ENCODE results near the gene ZRANB3. TPM values are rescaled to one million over a fixed set of nuclear protein-coding genes. Genes with fewer than 3 reads are reported as not detected.

ZRANB3 gene
- polyA plus RNA-seq, 6 donors from 2014 or later: 2.6 to 6.6 (median 5.4) TPM

DNA sequence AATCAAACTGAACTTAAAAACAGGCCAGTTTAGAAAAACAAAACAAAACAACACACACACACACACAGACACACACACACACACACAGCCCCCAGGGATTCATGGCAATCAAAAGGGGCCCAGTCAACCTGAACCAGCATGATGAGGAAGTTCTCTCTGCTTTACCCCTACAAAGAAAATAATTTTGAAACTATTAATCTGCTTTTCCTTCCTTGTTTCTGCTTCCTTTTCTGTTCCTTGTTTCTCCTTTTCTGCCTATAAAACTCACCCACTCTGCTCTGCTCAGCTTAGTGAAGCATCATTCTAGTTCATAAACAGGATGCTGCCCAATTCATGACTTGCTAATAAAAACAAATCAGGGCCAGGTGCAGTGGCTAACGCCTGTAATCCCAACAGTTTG is 275.8 kb downstream of the ZRANB3 start:
- peak overlapping the region; percentile 79 to 92 (median 90) for H3K27ac Mint-ChIP-seq
- H3K4me1 Mint-ChIP-seq: peaks cover 10 to 27% (median 18%) of the 10 kb centered on the region in 3 donors
- H3K27me3 Mint-ChIP-seq: no peaks in the 10 kb centered on the region
- ATAC-seq (ENCODE audit: low read depth in 2 of 2) (peak; percentile 90 to 91), DNase-seq (peak; percentile 33)
- peak overlapping the region in 6 of 8 donors; percentile 30 to 72 (median 61) for H3K4me3 Mint-ChIP-seq
- H3K36me3 Mint-ChIP-seq: peaks cover 34 to 35% of the 10 kb centered on the region in 2 donors
- H3K9me3 Mint-ChIP-seq: peaks cover 9 to 68% (median 51%) of the 10 kb centered on the region in 7 donors

DNA sequence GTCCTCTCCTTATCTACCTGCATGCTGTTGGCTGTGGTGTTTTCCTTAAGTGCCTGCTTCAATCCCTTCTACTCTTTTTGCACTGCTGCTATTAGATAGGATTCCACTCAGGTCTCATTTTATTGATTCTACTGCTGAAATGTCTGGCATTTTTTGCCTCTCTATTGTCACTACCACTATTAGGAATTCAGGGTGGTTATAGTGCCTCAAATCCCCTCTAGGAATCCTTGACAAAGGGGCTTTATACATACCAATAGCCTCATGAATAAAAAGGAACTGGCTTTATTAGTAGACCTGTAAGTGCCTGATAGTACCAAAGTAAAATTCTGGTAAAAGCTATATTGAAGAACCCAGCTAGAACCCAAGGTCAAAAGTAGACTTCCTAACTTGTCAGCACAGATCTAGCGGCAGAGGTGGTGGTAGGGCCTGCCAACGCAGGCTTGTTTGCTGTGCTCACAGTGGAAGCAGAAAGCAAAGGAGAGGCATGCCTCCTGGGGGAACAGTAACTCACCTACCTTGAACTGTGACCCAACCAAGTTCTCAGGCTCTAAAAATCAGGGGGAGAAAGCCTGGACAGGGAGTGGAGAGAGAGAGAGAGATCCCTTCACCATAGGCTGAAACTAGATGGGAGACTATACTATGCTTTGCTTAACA is 278.1 kb downstream of the ZRANB3 start:
- no peaks in the 10 kb centered on the region for H3K27me3 Mint-ChIP-seq
- H3K36me3 Mint-ChIP-seq: peaks cover 44 to 47% of the 10 kb centered on the region in 2 donors
- ATAC-seq (ENCODE audit: low read depth in 2 of 2) (no peak), DNase-seq (no peak)
- H3K27ac Mint-ChIP-seq: peak overlapping the region in 1 of 6 donors; percentile 43
- H3K4me3 Mint-ChIP-seq: no peak overlapping the region
- peaks cover 13 to 87% (median 61%) of the 10 kb centered on the region in 7 donors for H3K9me3 Mint-ChIP-seq
- peaks cover 10 to 28% (median 18%) of the 10 kb centered on the region in 3 donors for H3K4me1 Mint-ChIP-seq

DNA sequence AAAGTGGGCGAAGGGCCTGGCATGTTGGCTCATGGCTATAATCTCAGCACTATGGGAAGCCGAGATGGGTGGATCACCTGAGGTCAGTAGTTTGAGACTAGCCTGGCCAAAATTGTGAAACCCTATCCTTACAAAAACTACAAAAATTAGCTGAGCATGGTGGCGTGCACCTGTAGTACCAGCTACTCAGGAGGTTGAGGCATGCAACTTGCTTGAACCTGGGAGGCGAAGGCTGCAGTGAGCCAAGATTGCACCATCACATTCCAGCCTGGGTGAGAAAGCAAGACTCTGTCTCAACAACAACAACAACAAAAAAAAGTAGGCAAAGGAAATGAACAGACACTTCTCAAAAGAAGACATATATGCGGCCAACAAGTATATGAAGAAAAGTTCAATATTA is 282.4 kb downstream of the ZRANB3 start:
- no peak for DNase-seq
- H3K27me3 Mint-ChIP-seq: no peaks in the 10 kb centered on the region
- ATAC-seq (ENCODE audit: low read depth in 2 of 2): no peak
- H3K9me3 Mint-ChIP-seq: peaks cover 9 to 46% (median 28%) of the 10 kb centered on the region in 7 donors
- peaks cover 36 to 43% of the 10 kb centered on the region in 2 donors for H3K36me3 Mint-ChIP-seq
- no peak overlapping the region for H3K27ac Mint-ChIP-seq
- peaks cover 0 to 5% (median 4%) of the 10 kb centered on the region in 3 donors for H3K4me1 Mint-ChIP-seq
- H3K4me3 Mint-ChIP-seq: no peak overlapping the region

DNA sequence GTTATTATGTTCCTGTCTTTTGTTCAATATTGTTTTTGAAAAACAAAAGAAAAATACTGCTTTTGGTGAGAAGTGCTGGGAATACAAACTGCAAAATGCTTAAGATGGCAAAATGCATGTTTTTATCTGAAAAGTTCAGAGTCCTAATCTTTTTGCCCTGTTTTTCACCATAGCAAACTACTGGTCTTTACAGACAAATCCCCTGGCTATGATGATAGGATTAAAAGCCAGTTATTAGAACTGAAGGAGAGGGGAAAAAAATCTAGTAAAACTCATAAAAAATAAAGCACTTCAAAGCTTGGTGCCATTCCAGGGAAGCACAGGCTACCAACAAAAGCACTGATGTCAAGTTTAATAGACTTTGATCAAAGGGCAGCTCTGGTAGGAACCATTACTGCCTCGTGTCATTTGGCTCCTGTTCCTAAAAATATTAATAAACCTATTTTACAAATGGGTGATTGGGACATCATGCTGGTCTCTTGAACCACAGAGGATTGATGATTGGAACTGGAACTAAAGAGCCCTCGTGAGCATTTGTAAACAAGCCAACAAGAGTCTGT is 284.2 kb downstream of the ZRANB3 start:
- Mint-ChIP-seq H3K36me3 (peaks cover 29 to 34% of the 10 kb centered on the region in 2 donors), H3K27ac (no peak overlapping the region), H3K4me3 (no peak overlapping the region), H3K27me3 (no peaks in the 10 kb centered on the region), H3K9me3 (peaks cover 4 to 35% (median 20%) of the 10 kb centered on the region in 7 donors), H3K4me1 (peaks cover 0 to 2% (median 0%) of the 10 kb centered on the region in 3 donors)
- no peak for DNase-seq
- ATAC-seq (ENCODE audit: low read depth in 2 of 2): no peak

DNA sequence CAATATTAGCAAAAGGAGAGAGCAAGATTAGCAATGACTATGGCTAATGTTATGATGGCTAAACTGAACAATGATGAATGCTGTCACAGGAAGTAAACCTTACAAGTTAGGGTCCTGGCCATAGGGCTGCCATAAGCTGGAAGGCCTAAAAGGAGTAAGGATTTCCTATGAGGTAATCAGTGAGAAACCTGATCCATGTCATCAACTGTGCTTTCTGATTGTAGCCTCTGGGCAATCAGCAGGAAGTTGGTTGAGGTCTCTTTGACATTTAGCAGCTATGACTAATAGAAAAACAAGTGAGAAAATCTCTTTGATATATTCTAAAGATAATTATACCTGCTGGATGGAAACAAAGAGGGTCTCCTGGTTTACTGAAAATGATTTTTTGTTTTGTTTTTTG is 285.9 kb downstream of the ZRANB3 start:
- no peak overlapping the region for H3K4me3 Mint-ChIP-seq
- peaks cover 15 to 25% of the 10 kb centered on the region in 2 donors for H3K36me3 Mint-ChIP-seq
- no peak for ATAC-seq (ENCODE audit: low read depth in 2 of 2)
- H3K27ac Mint-ChIP-seq: no peak overlapping the region
- no peaks in the 10 kb centered on the region for H3K27me3 Mint-ChIP-seq
- no peak for DNase-seq
- peaks cover 3 to 20% (median 11%) of the 10 kb centered on the region in 7 donors for H3K9me3 Mint-ChIP-seq
- H3K4me1 Mint-ChIP-seq: peaks cover 0 to 2% (median 0%) of the 10 kb centered on the region in 3 donors

DNA sequence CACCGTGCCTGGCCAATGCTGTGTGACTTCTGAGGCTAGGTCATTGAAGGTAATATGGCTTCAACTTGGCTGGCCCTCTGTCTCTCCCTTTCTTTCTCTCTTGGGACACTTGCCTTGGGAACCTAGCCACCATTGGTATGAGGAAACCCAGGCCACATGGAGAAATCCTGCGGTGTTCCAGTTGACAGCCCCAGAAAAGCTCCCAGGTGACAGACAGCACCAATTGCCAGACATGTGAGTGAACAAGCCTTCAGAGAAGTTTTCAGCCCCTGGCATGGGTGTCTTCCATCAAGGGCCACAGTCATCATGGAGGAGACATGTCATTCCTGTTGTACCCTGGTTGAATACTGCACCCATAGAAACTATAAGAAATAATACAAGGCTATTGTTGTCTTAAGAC is 292.4 kb downstream of the ZRANB3 start:
- DNase-seq (no peak), ATAC-seq (ENCODE audit: low read depth in 2 of 2) (no peak)
- peaks cover 11 to 22% of the 10 kb centered on the region in 2 donors for H3K36me3 Mint-ChIP-seq
- H3K27ac Mint-ChIP-seq: no peak overlapping the region
- H3K9me3 Mint-ChIP-seq: peaks cover 0 to 19% (median 12%) of the 10 kb centered on the region in 7 donors
- no peaks in the 10 kb centered on the region for H3K4me1 Mint-ChIP-seq
- H3K4me3 Mint-ChIP-seq: no peak overlapping the region
- no peaks in the 10 kb centered on the region for H3K27me3 Mint-ChIP-seq

DNA sequence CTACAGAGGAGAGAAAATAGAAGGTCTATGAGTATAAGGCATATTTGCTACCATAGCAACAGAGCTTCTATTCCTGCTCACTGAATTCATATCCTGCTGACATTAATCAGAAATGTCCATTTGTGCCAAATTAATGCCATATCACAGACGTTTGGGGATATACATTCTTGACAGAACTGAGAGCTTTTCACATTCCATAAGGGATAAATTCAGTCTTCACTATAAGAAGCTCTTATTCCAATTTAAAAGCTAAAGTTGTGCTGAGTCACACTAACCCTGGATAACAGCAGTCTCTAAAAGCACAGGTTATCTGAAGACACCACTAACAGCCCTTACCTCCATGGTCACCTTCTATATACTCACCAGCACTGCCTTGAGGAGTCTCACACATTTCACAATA is 300.9 kb downstream of the ZRANB3 start:
- ATAC-seq (ENCODE audit: low read depth in 2 of 2): no peak
- DNase-seq: no peak
- Mint-ChIP-seq H3K4me3 (no peak overlapping the region), H3K9me3 (peaks cover 0 to 32% (median 19%) of the 10 kb centered on the region in 7 donors), H3K36me3 (peaks cover 23 to 35% of the 10 kb centered on the region in 2 donors), H3K27me3 (no peaks in the 10 kb centered on the region), H3K27ac (no peak overlapping the region), H3K4me1 (no peaks in the 10 kb centered on the region)

DNA sequence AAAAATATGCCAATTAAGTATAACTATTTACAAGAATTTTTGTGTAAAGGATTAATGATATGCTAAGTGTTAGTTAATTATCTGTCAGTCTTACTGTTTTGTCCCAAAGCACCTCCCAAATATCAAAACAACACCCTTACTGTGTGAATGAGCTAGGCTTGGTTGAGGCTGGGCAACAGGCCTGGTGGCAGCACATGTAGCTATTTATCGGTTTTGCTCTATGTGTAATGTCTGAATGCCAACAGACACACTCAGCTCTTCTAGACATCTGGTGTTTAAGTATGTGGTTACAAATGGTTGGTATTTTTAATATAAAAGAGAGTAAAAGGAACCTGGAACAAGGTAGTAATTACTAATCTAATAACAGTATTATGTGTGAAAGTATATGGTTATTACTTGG is 303.6 kb downstream of the ZRANB3 start:
- H3K4me3 Mint-ChIP-seq: no peak overlapping the region
- ATAC-seq (ENCODE audit: low read depth in 2 of 2) (no peak), DNase-seq (no peak)
- no peaks in the 10 kb centered on the region for H3K4me1 Mint-ChIP-seq
- no peaks in the 10 kb centered on the region for H3K27me3 Mint-ChIP-seq
- peaks cover 17 to 18% of the 10 kb centered on the region in 2 donors for H3K36me3 Mint-ChIP-seq
- peaks cover 0 to 12% (median 5%) of the 10 kb centered on the region in 7 donors for H3K9me3 Mint-ChIP-seq
- no peak overlapping the region for H3K27ac Mint-ChIP-seq

DNA sequence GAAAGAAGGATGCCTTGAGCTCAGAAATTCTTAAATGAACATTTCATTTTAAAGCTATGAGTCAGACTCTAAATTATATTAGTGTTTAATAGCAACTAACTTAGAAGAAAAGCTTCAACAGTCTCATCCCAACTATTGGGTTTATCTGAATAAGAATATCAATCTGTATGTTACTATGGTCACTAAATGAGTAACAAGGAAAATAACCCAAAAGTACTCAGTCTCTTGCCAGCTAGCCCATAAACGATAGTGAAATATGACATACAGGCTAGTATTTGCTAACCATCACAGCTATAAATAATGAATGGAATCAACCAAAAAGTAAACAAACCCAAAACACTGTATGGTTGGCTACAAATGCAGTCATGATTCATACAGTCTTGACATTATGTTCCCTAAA is 304.1 kb downstream of the ZRANB3 start:
- Mint-ChIP-seq H3K36me3 (peaks cover 17 to 18% of the 10 kb centered on the region in 2 donors), H3K27me3 (no peaks in the 10 kb centered on the region), H3K4me3 (no peak overlapping the region), H3K9me3 (peaks cover 0 to 12% (median 5%) of the 10 kb centered on the region in 7 donors), H3K27ac (no peak overlapping the region), H3K4me1 (no peaks in the 10 kb centered on the region)
- DNase-seq (no peak), ATAC-seq (ENCODE audit: low read depth in 2 of 2) (no peak)

DNA sequence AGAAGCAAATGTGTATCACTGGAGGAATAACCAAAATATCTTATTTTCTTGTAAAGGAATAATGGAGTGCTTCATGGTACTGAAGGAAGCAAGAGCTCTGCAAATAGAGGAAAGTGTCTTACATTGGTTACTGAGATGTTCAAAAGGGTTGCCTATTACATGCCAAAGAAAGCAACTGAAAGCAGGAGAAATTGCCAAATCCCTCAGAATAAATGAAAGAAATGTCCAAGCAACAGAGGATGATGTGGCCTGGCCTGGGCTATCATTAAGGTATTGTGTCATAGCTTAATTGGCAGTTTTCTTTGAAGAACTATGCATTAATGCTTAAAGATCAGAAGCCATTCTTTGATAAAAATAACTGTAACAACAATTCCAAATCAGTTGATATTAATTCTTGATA is 305.2 kb downstream of the ZRANB3 start:
- peaks cover 14 to 24% of the 10 kb centered on the region in 2 donors for H3K36me3 Mint-ChIP-seq
- peaks cover 0 to 8% (median 0%) of the 10 kb centered on the region in 7 donors for H3K9me3 Mint-ChIP-seq
- no peak overlapping the region for H3K4me3 Mint-ChIP-seq
- H3K27me3 Mint-ChIP-seq: no peaks in the 10 kb centered on the region
- H3K4me1 Mint-ChIP-seq: no peaks in the 10 kb centered on the region
- no peak for ATAC-seq (ENCODE audit: low read depth in 2 of 2)
- H3K27ac Mint-ChIP-seq: no peak overlapping the region
- no peak for DNase-seq

DNA sequence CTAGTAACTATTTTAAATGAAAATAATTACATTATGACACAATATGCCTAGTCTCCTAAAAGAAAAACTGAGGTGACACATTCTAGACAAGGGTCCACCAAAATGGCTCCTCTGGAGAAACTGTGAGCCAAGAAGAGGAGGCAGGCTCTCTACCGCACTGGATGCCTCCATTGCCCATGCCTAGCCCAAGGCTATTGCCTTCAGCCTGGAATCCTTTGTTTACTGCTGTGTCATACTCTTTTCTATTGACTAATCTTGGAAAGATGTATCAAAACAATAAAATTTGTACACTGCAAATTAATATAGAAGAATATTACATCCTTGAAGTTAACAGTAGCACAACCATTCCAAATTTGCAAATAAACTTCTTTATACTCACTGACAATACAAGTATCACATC is 311.8 kb downstream of the ZRANB3 start:
- no peaks in the 10 kb centered on the region for H3K4me1 Mint-ChIP-seq
- H3K9me3 Mint-ChIP-seq: peaks cover 0 to 1% (median 0%) of the 10 kb centered on the region in 7 donors
- DNase-seq (no peak), ATAC-seq (ENCODE audit: low read depth in 2 of 2) (no peak)
- H3K4me3 Mint-ChIP-seq: no peak overlapping the region
- H3K27ac Mint-ChIP-seq: no peak overlapping the region
- H3K27me3 Mint-ChIP-seq: no peaks in the 10 kb centered on the region
- H3K36me3 Mint-ChIP-seq: peaks cover 5 to 7% of the 10 kb centered on the region in 2 donors

DNA sequence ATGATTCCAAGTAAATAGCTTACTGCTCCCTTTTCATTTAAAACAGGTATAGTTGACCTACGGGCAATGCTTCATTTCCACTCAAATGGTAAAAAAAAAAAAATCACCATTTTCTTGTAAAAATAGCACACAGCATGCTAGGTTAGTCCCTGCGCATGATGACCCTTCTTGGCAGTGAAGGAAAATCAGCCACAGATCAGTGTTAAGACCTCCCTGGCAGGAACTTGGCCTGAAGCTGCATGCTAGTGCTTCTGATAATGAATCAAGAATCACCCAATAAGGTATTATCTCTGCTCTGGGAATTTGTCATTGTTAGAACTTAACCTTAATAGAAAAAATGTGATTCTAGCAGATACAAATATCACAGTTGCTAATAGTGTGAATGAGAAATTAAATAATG is 312.6 kb downstream of the ZRANB3 start:
- no peaks in the 10 kb centered on the region for H3K4me1 Mint-ChIP-seq
- peaks cover 5 to 7% of the 10 kb centered on the region in 2 donors for H3K36me3 Mint-ChIP-seq
- no peak for ATAC-seq (ENCODE audit: low read depth in 2 of 2)
- H3K9me3 Mint-ChIP-seq: peaks cover 0 to 1% (median 0%) of the 10 kb centered on the region in 7 donors
- no peaks in the 10 kb centered on the region for H3K27me3 Mint-ChIP-seq
- no peak for DNase-seq
- no peak overlapping the region for H3K27ac Mint-ChIP-seq
- no peak overlapping the region for H3K4me3 Mint-ChIP-seq

DNA sequence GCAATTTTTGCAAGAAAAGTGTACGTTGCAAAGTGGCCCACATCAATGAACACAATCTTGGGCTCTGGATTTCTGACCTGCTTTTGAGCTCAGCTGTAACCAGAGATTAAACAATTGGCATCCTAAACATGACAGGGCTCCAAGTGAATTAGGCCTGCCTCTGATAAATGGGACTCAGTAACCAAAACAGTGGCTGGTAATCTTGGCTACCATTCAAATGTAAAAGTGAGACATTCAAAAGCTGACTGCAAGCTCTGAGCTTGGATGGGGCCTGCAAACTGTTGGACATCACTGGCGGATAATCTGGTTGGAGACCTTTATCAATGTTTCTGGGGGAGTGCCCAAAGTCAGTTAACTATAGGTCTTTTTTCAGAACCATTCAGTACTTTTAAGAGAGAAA is 318.3 kb downstream of the ZRANB3 start:
- Mint-ChIP-seq H3K9me3 (no peaks in the 10 kb centered on the region), H3K27me3 (no peaks in the 10 kb centered on the region), H3K4me1 (no peaks in the 10 kb centered on the region), H3K4me3 (no peak overlapping the region), H3K36me3 (peaks cover 0 to 5% of the 10 kb centered on the region in 2 donors), H3K27ac (peak overlapping the region in 1 of 6 donors; percentile 47)
- DNase-seq: no peak
- no peak for ATAC-seq (ENCODE audit: low read depth in 2 of 2)

DNA sequence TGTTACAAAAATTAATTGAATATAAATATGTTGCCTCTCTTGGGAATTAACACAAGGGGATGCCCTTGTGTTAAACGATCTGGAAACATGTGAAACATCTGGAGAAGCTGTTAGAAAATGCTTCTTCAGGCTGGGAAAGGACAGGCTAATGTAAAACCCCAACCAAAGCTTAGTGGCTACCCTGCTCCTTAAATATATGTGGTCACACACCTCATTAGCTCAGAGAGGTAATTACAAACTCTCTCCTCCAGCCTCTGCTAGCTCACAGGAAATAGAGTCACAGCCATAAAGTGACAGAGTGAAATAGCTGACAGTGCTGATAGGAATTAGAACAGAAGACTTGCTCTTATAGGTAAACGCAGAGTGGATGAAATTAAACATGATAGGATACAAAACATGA is 323.0 kb downstream of the ZRANB3 start:
- Mint-ChIP-seq H3K27me3 (no peaks in the 10 kb centered on the region), H3K36me3 (peaks cover 9 to 13% of the 10 kb centered on the region in 2 donors), H3K27ac (peak overlapping the region in 1 of 6 donors; percentile 4), H3K9me3 (no peaks in the 10 kb centered on the region), H3K4me3 (no peak overlapping the region), H3K4me1 (no peaks in the 10 kb centered on the region)
- DNase-seq: no peak
- ATAC-seq (ENCODE audit: low read depth in 2 of 2): no peak

Measured in naive B cell (primary cell).